OCI-LY7 (cell line): Measurements from ENCODE around the gene REV3L.

Source experiments
- EZH2phosphoT487 ChIP-seq: fragments of 200-600 bp; sonication (generic); IDR thresholded peaks from 2 replicates; pipeline ENCODE4 v1.6.1; 2018; ENCODE audit warnings: low read depth, borderline replicate concordance, mild to moderate bottlenecking, mixed run types, antibody characterized with exemption, low read length, moderate library complexity, mixed read lengths
- TF ChIP-seq, protein P1 (sequence below): fragments of 200-600 bp; sonication (generic); conservative IDR thresholded peaks from 2 replicates; pipeline ENCODE4 v1.5.1; 2014; ENCODE audit warnings: mild to moderate bottlenecking, antibody characterized with exemption, low read length, moderate library complexity, mixed read lengths

DNA sequence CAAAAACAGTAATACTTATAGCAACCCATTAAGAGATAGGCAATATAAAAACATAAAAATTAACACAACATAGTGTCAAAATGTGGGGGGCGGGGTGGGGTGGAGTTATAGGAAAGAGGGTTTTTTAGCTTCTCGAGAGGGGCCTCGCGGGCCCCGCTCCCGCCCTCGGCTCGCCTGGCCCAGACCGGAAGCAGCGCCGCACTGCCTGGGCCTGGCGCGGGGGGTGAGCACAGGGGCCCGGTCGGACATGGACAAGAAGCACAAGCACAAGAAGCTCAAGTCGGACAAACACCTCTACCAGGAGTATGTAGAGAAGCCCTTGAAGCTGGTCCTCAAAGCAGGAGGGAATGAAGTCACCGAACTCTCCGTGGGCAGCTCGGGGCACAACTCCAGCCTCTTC is 53.4 kb downstream of the REV3L start:
- TF ChIP-seq, protein P1, sequence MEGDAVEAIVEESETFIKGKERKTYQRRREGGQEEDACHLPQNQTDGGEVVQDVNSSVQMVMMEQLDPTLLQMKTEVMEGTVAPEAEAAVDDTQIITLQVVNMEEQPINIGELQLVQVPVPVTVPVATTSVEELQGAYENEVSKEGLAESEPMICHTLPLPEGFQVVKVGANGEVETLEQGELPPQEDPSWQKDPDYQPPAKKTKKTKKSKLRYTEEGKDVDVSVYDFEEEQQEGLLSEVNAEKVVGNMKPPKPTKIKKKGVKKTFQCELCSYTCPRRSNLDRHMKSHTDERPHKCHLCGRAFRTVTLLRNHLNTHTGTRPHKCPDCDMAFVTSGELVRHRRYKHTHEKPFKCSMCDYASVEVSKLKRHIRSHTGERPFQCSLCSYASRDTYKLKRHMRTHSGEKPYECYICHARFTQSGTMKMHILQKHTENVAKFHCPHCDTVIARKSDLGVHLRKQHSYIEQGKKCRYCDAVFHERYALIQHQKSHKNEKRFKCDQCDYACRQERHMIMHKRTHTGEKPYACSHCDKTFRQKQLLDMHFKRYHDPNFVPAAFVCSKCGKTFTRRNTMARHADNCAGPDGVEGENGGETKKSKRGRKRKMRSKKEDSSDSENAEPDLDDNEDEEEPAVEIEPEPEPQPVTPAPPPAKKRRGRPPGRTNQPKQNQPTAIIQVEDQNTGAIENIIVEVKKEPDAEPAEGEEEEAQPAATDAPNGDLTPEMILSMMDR, result no peak
- no peak for TF ChIP-seq EZH2phosphoT487
